ENCODE measurements around the gene HS3ST1. TPM values are rescaled to one million over a fixed set of nuclear protein-coding genes. Genes with fewer than 3 reads are reported as not detected.

The HS3ST1 gene
- total RNA-seq, 1 experiment from 2014 or later: 0.21 TPM

DNA sequence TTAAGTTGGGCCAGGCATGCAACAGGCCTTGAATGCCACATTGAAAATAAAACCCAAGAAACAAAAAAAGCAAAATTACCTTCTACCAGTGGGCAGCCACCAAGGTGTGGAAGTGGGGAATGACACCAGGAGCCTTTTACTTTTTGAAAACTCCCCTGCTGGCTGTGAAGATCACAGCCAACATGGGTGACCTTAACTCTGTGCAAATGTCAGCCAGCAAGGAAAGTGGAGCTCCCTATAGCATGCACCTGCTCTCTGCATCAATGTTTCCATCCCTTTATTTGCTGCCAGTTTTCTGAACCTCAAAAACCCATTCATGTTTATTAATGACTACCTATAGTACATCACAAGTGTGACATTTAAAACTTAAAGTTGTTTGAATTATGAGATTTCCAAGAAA is 63.7 kb downstream of the HS3ST1 start:
- Histone ChIP-seq H3K36me3 (ENCODE audit: control insufficient read depth, insufficient read depth, low read length) (no peaks in the 10 kb centered on the region), H3K4me1 (ENCODE audit: control insufficient read depth, insufficient read depth, low read length) (no peaks in the 10 kb centered on the region), H3K27ac (ENCODE audit: low read length) (no peak overlapping the region), H3K27me3 (ENCODE audit: control insufficient read depth, insufficient read depth, low read length) (no peaks in the 10 kb centered on the region), H3K9me3 (ENCODE audit: control insufficient read depth, insufficient read depth, low read depth, low read length) (no peaks in the 10 kb centered on the region), H3K4me3 (ENCODE audit: low read depth in 2 of 2, low read length in 2 of 2) (no peak overlapping the region)
- no TSS peak for BruUV-seq (replicated peaks)
- ChIA-PET POLR2A (no interaction called here), CTCF (no interaction called here)
- intact Hi-C loops (cut with micrococcal nuclease; ENCODE audit: unreplicated experiment): no loop called here
- ATAC-seq: no peak
- no peak for DNase-seq (ENCODE audit: low read depth, low spot score)
- in situ Hi-C loops (cut with HindIII; ENCODE audit: low pct_unique_long_range_greater_than_20kb, low sequenced_read_pairs): no loop called here
- TF ChIP-seq, protein P1, sequence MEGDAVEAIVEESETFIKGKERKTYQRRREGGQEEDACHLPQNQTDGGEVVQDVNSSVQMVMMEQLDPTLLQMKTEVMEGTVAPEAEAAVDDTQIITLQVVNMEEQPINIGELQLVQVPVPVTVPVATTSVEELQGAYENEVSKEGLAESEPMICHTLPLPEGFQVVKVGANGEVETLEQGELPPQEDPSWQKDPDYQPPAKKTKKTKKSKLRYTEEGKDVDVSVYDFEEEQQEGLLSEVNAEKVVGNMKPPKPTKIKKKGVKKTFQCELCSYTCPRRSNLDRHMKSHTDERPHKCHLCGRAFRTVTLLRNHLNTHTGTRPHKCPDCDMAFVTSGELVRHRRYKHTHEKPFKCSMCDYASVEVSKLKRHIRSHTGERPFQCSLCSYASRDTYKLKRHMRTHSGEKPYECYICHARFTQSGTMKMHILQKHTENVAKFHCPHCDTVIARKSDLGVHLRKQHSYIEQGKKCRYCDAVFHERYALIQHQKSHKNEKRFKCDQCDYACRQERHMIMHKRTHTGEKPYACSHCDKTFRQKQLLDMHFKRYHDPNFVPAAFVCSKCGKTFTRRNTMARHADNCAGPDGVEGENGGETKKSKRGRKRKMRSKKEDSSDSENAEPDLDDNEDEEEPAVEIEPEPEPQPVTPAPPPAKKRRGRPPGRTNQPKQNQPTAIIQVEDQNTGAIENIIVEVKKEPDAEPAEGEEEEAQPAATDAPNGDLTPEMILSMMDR (IDR thresholded peaks at IDR 0.05): no peak
- TF ChIP-seq SIN3A (IDR thresholded peaks at IDR 0.05; ENCODE audit: borderline replicate concordance, insufficient read depth, low read depth, low read length): no peak
- no peak for TF ChIP-seq POLR2AphosphoS5 (IDR thresholded peaks at IDR 0.05; ENCODE audit: low read depth, low read length)
- TF ChIP-seq TCF7L2 (IDR thresholded peaks at IDR 0.05; ENCODE audit: low read depth, low read length): no peak
- TF ChIP-seq, protein P2, sequence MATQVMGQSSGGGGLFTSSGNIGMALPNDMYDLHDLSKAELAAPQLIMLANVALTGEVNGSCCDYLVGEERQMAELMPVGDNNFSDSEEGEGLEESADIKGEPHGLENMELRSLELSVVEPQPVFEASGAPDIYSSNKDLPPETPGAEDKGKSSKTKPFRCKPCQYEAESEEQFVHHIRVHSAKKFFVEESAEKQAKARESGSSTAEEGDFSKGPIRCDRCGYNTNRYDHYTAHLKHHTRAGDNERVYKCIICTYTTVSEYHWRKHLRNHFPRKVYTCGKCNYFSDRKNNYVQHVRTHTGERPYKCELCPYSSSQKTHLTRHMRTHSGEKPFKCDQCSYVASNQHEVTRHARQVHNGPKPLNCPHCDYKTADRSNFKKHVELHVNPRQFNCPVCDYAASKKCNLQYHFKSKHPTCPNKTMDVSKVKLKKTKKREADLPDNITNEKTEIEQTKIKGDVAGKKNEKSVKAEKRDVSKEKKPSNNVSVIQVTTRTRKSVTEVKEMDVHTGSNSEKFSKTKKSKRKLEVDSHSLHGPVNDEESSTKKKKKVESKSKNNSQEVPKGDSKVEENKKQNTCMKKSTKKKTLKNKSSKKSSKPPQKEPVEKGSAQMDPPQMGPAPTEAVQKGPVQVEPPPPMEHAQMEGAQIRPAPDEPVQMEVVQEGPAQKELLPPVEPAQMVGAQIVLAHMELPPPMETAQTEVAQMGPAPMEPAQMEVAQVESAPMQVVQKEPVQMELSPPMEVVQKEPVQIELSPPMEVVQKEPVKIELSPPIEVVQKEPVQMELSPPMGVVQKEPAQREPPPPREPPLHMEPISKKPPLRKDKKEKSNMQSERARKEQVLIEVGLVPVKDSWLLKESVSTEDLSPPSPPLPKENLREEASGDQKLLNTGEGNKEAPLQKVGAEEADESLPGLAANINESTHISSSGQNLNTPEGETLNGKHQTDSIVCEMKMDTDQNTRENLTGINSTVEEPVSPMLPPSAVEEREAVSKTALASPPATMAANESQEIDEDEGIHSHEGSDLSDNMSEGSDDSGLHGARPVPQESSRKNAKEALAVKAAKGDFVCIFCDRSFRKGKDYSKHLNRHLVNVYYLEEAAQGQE (IDR thresholded peaks at IDR 0.05; ENCODE audit: insufficient read depth in 1 of 2, low read depth in 2 of 2, low read length in 1 of 2): no peak

DNA sequence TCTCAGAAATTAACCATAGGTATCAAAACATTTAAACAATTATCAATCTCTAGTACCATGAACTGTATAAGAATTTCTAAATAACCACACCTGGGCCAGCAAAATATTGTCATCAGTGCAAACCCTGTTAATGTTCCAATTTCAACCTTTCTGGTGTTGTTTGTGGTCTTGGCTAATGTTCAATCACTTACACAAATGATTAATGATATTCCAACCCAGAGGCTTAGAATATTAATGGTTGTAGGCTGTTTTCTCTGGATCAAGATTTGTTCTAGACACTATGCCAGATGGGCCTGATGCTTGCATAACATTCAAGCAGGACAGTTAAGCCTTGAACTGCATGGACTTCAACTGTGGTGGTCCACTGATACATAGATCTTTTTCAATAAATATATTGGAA is 69.1 kb downstream of the HS3ST1 start:
- no peaks in the 10 kb centered on the region for H3K36me3 ChIP-seq (ENCODE audit: control insufficient read depth, insufficient read depth, low read length)
- intact Hi-C loops (cut with micrococcal nuclease; ENCODE audit: unreplicated experiment): no loop called here
- no peak overlapping the region for H3K4me3 ChIP-seq (ENCODE audit: low read depth in 2 of 2, low read length in 2 of 2)
- ChIA-PET CTCF (no interaction called here), POLR2A (no interaction called here)
- H3K27ac ChIP-seq (ENCODE audit: low read length): no peak overlapping the region
- H3K9me3 ChIP-seq (ENCODE audit: control insufficient read depth, insufficient read depth, low read depth, low read length): no peaks in the 10 kb centered on the region
- no TSS peak for BruUV-seq (replicated peaks)
- DNase-seq (ENCODE audit: low read depth, low spot score) (no peak), ATAC-seq (no peak)
- TF ChIP-seq, protein P2 (IDR thresholded peaks at IDR 0.05; ENCODE audit: insufficient read depth in 1 of 2, low read depth in 2 of 2, low read length in 1 of 2): no peak
- TF ChIP-seq, protein P1 (IDR thresholded peaks at IDR 0.05): no peak
- TF ChIP-seq POLR2AphosphoS5 (IDR thresholded peaks at IDR 0.05; ENCODE audit: low read depth, low read length) (no peak), TCF7L2 (IDR thresholded peaks at IDR 0.05; ENCODE audit: low read depth, low read length) (no peak), SIN3A (IDR thresholded peaks at IDR 0.05; ENCODE audit: borderline replicate concordance, insufficient read depth, low read depth, low read length) (no peak)
- no peaks in the 10 kb centered on the region for H3K27me3 ChIP-seq (ENCODE audit: control insufficient read depth, insufficient read depth, low read length)
- no peaks in the 10 kb centered on the region for H3K4me1 ChIP-seq (ENCODE audit: control insufficient read depth, insufficient read depth, low read length)
- in situ Hi-C loops (cut with HindIII; ENCODE audit: low pct_unique_long_range_greater_than_20kb, low sequenced_read_pairs): no loop called here

All from Panc1 (cell line).